Caco-2 (cell line): ENCODE data around the gene AGAP1. TPM values are rescaled to one million over a fixed set of nuclear protein-coding genes. Genes with fewer than 3 reads are reported as not detected.

Experiments used
- BruUV-seq: library from RNA; stranded (reverse); fragments of 400-500 nt; replicated peaks from 2 replicates; lab custom pipeline; 2021; lab: Mats Ljungman, UMichigan
- CTCF ChIA-PET: fragments of 300-600 bp; sonication (Branson Sonifier 250); formaldehyde crosslinking; loops from one replicate; lab custom pipeline; 2022; ENCODE audit warnings: antibody characterized with exemption; lab: Charles Lee
- POLR2A ChIA-PET: fragments of 300-600 bp; sonication (Branson Sonifier 250); formaldehyde crosslinking; loops from one replicate; lab custom pipeline; 2022; ENCODE audit warnings: antibody characterized with exemption; lab: Charles Lee
- DNase-seq, 2 experiments: peaks; one replicate each; pipeline versions ENCODE4 v3.0.0 to v3.0.0-alpha.2; 2020 to 2022
- H3K27me3 ChIP-seq: replicated peaks from 2 replicates; pipeline ENCODE4 v1.6.0; 2011; ENCODE audit warnings: low read length; ENCODE audit not compliant: control insufficient read depth, insufficient read depth
- H3K36me3 ChIP-seq: 2 replicates; pipeline ENCODE4 v1.5.1; 2011; ENCODE audit warnings: low read length; ENCODE audit not compliant: control insufficient read depth, insufficient read depth
- H3K4me1 ChIP-seq: fragments of 250-450 bp; sonication (Bioruptor Pico); 2 replicates; pipeline ENCODE4 v1.5.1; 2020; ENCODE audit warnings: mild to moderate bottlenecking
- H3K4me3 ChIP-seq: 2 replicates; pipeline ENCODE4 v1.5.1; 2011; ENCODE audit warnings: low read depth, mild to moderate bottlenecking, control low read depth, low read length
- H3K9me3 ChIP-seq: fragments of 250-450 bp; sonication (Bioruptor Pico); 2 replicates; pipeline ENCODE4 v1.5.1; 2020; ENCODE audit warnings: mild to moderate bottlenecking, moderate library complexity
- H3K27ac Mint-ChIP-seq: one replicate; pipeline ENCODE4 v1.8.0; 2022; ENCODE audit warnings: mixed read lengths; ENCODE audit not compliant: unreplicated experiment
- H3K27me3 Mint-ChIP-seq: one replicate; pipeline ENCODE4 v1.8.0; 2022; ENCODE audit warnings: mixed read lengths; ENCODE audit not compliant: insufficient read depth, unreplicated experiment
- H3K36me3 Mint-ChIP-seq: one replicate; pipeline ENCODE4 v1.8.0; 2022; ENCODE audit warnings: mild to moderate bottlenecking, mixed read lengths; ENCODE audit not compliant: insufficient read depth, unreplicated experiment
- H3K4me1 Mint-ChIP-seq: one replicate; pipeline ENCODE4 v1.8.0; 2022; ENCODE audit warnings: low read depth, mixed read lengths; ENCODE audit not compliant: unreplicated experiment
- H3K4me3 Mint-ChIP-seq: one replicate; pipeline ENCODE4 v1.8.0; 2022; ENCODE audit warnings: mild to moderate bottlenecking, moderate library complexity, mixed read lengths; ENCODE audit not compliant: unreplicated experiment
- H3K9me3 Mint-ChIP-seq: one replicate; pipeline ENCODE4 v1.8.0; 2022; ENCODE audit warnings: mixed read lengths; ENCODE audit not compliant: unreplicated experiment
- CTCF ChIP-seq, 2 experiments: fragments of 200-600 bp in 1 of 2; IDR thresholded peaks; 1 replicate in 1 of 2; 2 replicates in 1 of 2; pipeline versions ENCODE4 v1.5.1 to v1.8.0; 2011 to 2022; ENCODE audit warnings: antibody characterized with exemption in 1 of 2, control low read depth in 1 of 2, inconsistent platforms in 1 of 2, low read depth in 1 of 2, low read length in 1 of 2, mild to moderate bottlenecking in 1 of 2, moderate library complexity in 1 of 2; ENCODE audit not compliant: insufficient read depth in 1 of 2, severe bottlenecking in 1 of 2, unreplicated experiment in 1 of 2
- intact Hi-C: fragments of 100-400 bp; cut with micrococcal nuclease; formaldehyde crosslinking; loops from one replicate; pipeline ENCODE4 v1.10.0; 2022; ENCODE audit not compliant: unreplicated experiment
- total RNA-seq: library from RNA; stranded (reverse); gene quantifications from 2 replicates; pipeline ENCODE4 v1.2.3, GENCODE V29; 2022

Gene AGAP1
- total RNA-seq, 1 experiment from 2014 or later = 41.7 TPM

DNA sequence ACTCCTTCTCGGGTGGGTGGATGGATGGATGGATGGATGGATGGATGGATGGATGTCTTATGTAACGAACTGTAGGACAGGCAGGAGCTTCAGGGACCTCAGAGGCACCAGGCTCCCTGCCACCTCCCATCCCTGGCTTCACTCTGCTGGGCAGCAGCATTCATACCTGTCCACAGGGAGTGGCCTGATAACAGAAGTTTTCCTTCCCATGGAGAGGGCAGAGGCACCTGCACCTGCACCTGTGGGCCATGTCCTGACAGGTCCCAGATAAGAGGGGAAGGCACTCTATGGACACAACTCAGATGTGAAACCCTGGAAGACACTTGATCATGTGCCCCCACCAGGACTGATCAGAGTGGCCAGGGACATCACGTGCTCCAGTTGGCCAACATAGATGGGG lies 532.0 kb downstream of the AGAP1 start:
- Histone ChIP-seq H3K4me1 (no peaks in the 10 kb centered on the region), H3K36me3 (no peaks in the 10 kb centered on the region), H3K9me3 (no peaks in the 10 kb centered on the region), H3K4me3 (no peak overlapping the region), H3K27me3 (no peaks in the 10 kb centered on the region)
- H3K4me3 Mint-ChIP-seq = no peak overlapping the region
- BruUV-seq = no TSS peak
- DNase-seq = no peak
- ChIA-PET CTCF (no interaction called here), POLR2A (no interaction called here)
- TF ChIP-seq CTCF (IDR thresholded peaks at IDR 0.05; ENCODE audit: insufficient read depth in 1 of 2, low read depth in 1 of 2, low read length in 1 of 2, severe bottlenecking in 1 of 2, unreplicated experiment in 1 of 2) = no peak
- H3K36me3 Mint-ChIP-seq = peaks cover 24% of the 10 kb centered on the region
- H3K4me1 Mint-ChIP-seq = no peaks in the 10 kb centered on the region
- intact Hi-C loops = no loop called here
- H3K27ac Mint-ChIP-seq = no peak overlapping the region
- peaks cover 23% of the 10 kb centered on the region for H3K9me3 Mint-ChIP-seq
- H3K27me3 Mint-ChIP-seq = no peaks in the 10 kb centered on the region

- Histone ChIP-seq H3K27me3 (no peaks in the 10 kb centered on the region), H3K36me3 (no peaks in the 10 kb centered on the region), H3K9me3 (no peaks in the 10 kb centered on the region), H3K4me3 (no peak overlapping the region), H3K4me1 (no peaks in the 10 kb centered on the region)
- Mint-ChIP-seq H3K4me3 (no peak overlapping the region), H3K36me3 (peaks cover 24% of the 10 kb centered on the region), H3K27me3 (no peaks in the 10 kb centered on the region), H3K27ac (no peak overlapping the region), H3K9me3 (peaks cover 26% of the 10 kb centered on the region), H3K4me1 (no peaks in the 10 kb centered on the region)
- intact Hi-C loops = no loop called here
- no TSS peak for BruUV-seq
- POLR2A ChIA-PET = no interaction called here
- CTCF ChIA-PET = no interaction called here
- no peak for TF ChIP-seq CTCF (IDR thresholded peaks at IDR 0.05; ENCODE audit: insufficient read depth in 1 of 2, low read depth in 1 of 2, low read length in 1 of 2, severe bottlenecking in 1 of 2, unreplicated experiment in 1 of 2)
- DNase-seq = no peak
These were observed 533.0 kb downstream of the AGAP1 start for GRCh38 chr2:236026841-236027240.

- Mint-ChIP-seq H3K27ac (no peak overlapping the region), H3K4me3 (no peak overlapping the region), H3K36me3 (peaks cover 24% of the 10 kb centered on the region), H3K4me1 (no peaks in the 10 kb centered on the region), H3K9me3 (peaks cover 26% of the 10 kb centered on the region), H3K27me3 (no peaks in the 10 kb centered on the region)
- no TSS peak for BruUV-seq
- ChIA-PET CTCF (no interaction called here), POLR2A (no interaction called here)
- Histone ChIP-seq H3K9me3 (no peaks in the 10 kb centered on the region), H3K4me1 (no peaks in the 10 kb centered on the region), H3K27me3 (no peaks in the 10 kb centered on the region), H3K4me3 (no peak overlapping the region), H3K36me3 (no peaks in the 10 kb centered on the region)
- no peak for DNase-seq
- intact Hi-C loops = no loop called here
- TF ChIP-seq CTCF (IDR thresholded peaks at IDR 0.05; ENCODE audit: insufficient read depth in 1 of 2, low read depth in 1 of 2, low read length in 1 of 2, severe bottlenecking in 1 of 2, unreplicated experiment in 1 of 2) = no peak
These were observed 534.2 kb downstream of the AGAP1 start for GRCh38 chr2:236028066-236028465.
